Progenitor cell of endocrine pancreas (in vitro differentiated cells): ENCODE measurements around the gene PARG. TPM values are rescaled to one million over a fixed set of nuclear protein-coding genes. Genes with fewer than 3 reads are reported as not detected.

ENCODE experiments used
- DNase-seq: peaks from one replicate; pipeline ENCODE4 v3.0.0; 2021; ENCODE audit warnings: low spot score; ENCODE audit not compliant: unreplicated experiment
- H3K27ac Mint-ChIP-seq: 2 replicates; pipeline ENCODE4 v1.8.0; 2021; ENCODE audit warnings: mild to moderate bottlenecking, moderate library complexity, mixed read lengths
- H3K27me3 Mint-ChIP-seq: 2 replicates; pipeline ENCODE4 v1.8.0; 2021; ENCODE audit warnings: mixed read lengths
- H3K36me3 Mint-ChIP-seq: 2 replicates; pipeline ENCODE4 v1.8.0; 2022; ENCODE audit warnings: mixed read lengths; ENCODE audit not compliant: insufficient read depth
- H3K4me1 Mint-ChIP-seq: 2 replicates; pipeline ENCODE4 v1.8.0; 2021; ENCODE audit warnings: low read depth, mixed read lengths
- H3K4me3 Mint-ChIP-seq: 2 replicates; pipeline ENCODE4 v1.8.0; 2021; ENCODE audit warnings: low read depth, mild to moderate bottlenecking, moderate library complexity, mixed read lengths
- H3K9me3 Mint-ChIP-seq: 2 replicates; pipeline ENCODE4 v1.8.0; 2021; ENCODE audit warnings: low read depth, mixed read lengths
- CTCF ChIP-seq: fragments of 200-600 bp; sonication (generic); IDR thresholded peaks from one replicate; pipeline ENCODE4 v1.5.0; 2021; ENCODE audit warnings: antibody characterized with exemption, mild to moderate bottlenecking; ENCODE audit not compliant: unreplicated experiment
- total RNA-seq: library from RNA; stranded (reverse); gene quantifications from 2 replicates; pipeline ENCODE4 v1.2.1, GENCODE V29; 2021

PARG gene
- total RNA-seq, 1 donor from 2014 or later, result 56.2 TPM

- no peak overlapping the region for H3K4me3 Mint-ChIP-seq
- H3K4me1 Mint-ChIP-seq, result no peaks in the 10 kb centered on the region
- no peak for DNase-seq
- no peak for TF ChIP-seq CTCF
- no peaks in the 10 kb centered on the region for H3K9me3 Mint-ChIP-seq
- H3K27me3 Mint-ChIP-seq, result peaks cover 6% of the 10 kb centered on the region
- no peak overlapping the region for H3K27ac Mint-ChIP-seq
- H3K36me3 Mint-ChIP-seq, result no peaks in the 10 kb centered on the region
These were observed 143.6 kb downstream of the PARG start for GRCh38 chr10:49798275-49798674.

- no peak overlapping the region for H3K4me3 Mint-ChIP-seq
- no peaks in the 10 kb centered on the region for H3K36me3 Mint-ChIP-seq
- peaks cover 3% of the 10 kb centered on the region for H3K27me3 Mint-ChIP-seq
- H3K27ac Mint-ChIP-seq, result no peak overlapping the region
- DNase-seq, result no peak
- no peaks in the 10 kb centered on the region for H3K9me3 Mint-ChIP-seq
- no peaks in the 10 kb centered on the region for H3K4me1 Mint-ChIP-seq
- no peak for TF ChIP-seq CTCF
These were observed 150.7 kb downstream of the PARG start for GRCh38 chr10:49791100-49791499.

- Mint-ChIP-seq H3K4me3 (no peak overlapping the region), H3K27ac (no peak overlapping the region), H3K4me1 (peaks cover 8% of the 10 kb centered on the region), H3K9me3 (no peaks in the 10 kb centered on the region), H3K36me3 (no peaks in the 10 kb centered on the region), H3K27me3 (peaks cover 11% of the 10 kb centered on the region)
- DNase-seq, result no peak
- TF ChIP-seq CTCF, result no peak
These were observed 157.1 kb downstream of the PARG start for GRCh38 chr10:49784681-49785080.

GRCh38 chr10:49783645-49784044 is 158.2 kb downstream of the PARG start:
- TF ChIP-seq CTCF, result no peak
- no peaks in the 10 kb centered on the region for H3K9me3 Mint-ChIP-seq
- no peak overlapping the region for H3K27ac Mint-ChIP-seq
- H3K4me1 Mint-ChIP-seq, result peaks cover 8% of the 10 kb centered on the region
- H3K36me3 Mint-ChIP-seq, result no peaks in the 10 kb centered on the region
- H3K27me3 Mint-ChIP-seq, result peaks cover 13% of the 10 kb centered on the region
- no peak for DNase-seq
- no peak overlapping the region for H3K4me3 Mint-ChIP-seq

- Mint-ChIP-seq H3K27me3 (peaks cover 13% of the 10 kb centered on the region), H3K27ac (no peak overlapping the region), H3K9me3 (no peaks in the 10 kb centered on the region), H3K4me3 (no peak overlapping the region), H3K4me1 (peaks cover 8% of the 10 kb centered on the region), H3K36me3 (no peaks in the 10 kb centered on the region)
- no peak for TF ChIP-seq CTCF
- no peak for DNase-seq
These were observed 160.6 kb downstream of the PARG start for GRCh38 chr10:49781247-49781646.
